Epidermal melanocyte (primary cell): Measurements from ENCODE around the gene GPR39.
"Not testable (repeated sequence)": the region's sequence is repeated elsewhere in the genome, so short reads cannot be mapped to it uniquely, and the experiment has no call there.

ENCODE experiments used
- DNase-seq: peaks from one replicate; pipeline ENCODE4 v3.0.0; 2011; ENCODE audit warnings: low spot score; ENCODE audit not compliant: insufficient read length

Gene GPR39

GRCh38 chr2:132416723-132417395 lies at the start of gene GPR39:
Gene GPR39 (plus strand): TSS chr2:132416805.
- DNase-seq, result no peak

DNA sequence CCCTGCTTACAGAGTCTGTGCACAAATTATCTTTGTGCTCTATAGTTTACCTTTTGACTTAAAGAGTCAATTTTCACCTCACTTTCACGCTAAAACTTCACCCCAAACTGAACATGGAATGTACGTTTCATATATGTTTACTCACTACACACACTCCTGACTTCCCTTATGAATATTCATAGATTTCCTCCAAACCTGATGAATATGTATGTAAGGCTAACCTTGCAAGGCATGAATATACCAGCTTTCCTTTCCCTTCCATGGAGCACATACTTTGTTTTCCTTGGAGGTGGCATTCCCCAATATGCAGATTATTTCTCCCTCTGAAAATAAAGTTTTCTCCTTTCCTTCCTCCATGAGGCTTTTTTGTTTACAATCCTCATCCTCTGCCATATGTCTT lies 48.4 kb upstream of the GPR39 start:
- no peak for DNase-seq

- DNase-seq, result no peak
Measured at GRCh38 chr2:132372276-132372675, 44.3 kb upstream of the GPR39 start.

DNA sequence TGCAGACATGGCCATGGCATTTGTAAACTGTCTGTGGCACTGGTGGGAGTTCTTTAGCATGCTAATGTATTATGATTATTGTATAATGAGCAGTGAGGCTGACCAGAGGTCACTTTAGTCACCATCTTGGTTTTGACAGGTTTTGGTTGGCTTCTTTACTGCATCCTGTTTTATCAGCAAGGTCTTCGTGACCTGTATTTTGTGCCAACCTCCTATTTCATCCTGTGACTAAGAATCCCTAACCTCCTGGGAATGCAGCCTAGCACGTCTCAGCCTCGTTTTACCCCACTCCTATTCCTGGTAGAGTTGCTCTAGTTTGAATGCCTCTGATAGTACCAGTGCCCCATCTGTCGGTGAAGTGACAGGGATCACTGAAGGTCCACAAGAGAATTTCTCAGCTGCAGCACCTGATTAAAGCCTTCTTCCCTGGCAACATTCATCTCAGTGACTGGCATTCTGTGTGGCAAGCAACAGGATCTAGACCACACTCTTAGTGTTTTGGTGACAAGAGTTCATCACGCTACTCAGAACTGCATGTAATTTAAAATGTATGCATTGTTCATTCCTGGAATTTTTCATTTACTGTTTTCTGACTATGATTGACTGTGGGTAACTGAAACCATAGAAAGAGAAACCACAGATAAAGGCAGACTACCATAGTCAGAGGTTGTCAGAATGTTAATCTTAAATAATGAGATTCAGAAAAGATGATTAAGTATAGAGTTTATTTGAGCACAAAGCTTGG lies 43.0 kb upstream of the GPR39 start:
- no peak for DNase-seq

GRCh38 chr2:132374151-132374550 lies 42.5 kb upstream of the GPR39 start:
- DNase-seq, result no peak

DNA sequence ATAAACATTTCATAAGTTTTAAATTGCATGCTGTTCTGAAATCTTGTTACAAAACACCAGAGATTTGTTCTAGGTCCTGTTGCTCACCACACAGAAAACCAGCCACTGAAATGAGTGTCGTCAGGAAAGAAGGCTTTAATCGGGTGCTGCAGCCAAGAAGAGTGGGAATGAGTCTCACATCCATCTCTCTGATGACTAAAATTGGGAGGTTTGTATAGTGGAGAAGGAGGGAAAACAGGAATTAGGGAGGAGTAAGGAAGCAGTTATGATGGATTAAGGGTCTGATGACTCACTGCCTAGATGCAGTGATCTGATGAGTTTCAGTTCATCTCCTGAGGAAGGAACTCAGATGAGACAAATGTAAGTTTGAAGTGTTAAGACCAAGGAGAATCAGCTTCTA lies 42.1 kb upstream of the GPR39 start:
- DNase-seq, result no peak

GRCh38 chr2:132374961-132375360 lies 41.6 kb upstream of the GPR39 start:
- no peak for DNase-seq

GRCh38 chr2:132381376-132381775 lies 35.2 kb upstream of the GPR39 start:
- no peak for DNase-seq

DNA sequence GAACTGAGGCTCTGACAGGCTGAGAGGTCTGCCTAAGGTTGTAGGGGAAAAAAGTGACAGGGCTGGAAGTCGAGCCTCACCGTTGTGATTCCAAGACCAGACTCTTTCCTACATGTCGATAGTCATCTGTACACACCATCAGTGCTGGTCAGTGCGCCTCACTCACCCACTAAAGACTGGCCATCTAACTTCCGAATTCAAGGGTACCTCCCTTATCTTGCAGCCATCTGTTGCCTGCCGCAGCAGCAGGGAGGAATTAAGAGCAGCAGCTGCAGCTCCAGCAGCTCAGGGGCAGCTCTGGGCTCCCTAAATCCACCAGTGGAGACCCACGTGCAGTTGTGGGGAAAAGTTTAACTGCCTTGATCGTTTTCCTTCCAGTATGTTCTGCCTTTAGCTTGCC lies 32.6 kb upstream of the GPR39 start:
- DNase-seq, result no peak

DNA sequence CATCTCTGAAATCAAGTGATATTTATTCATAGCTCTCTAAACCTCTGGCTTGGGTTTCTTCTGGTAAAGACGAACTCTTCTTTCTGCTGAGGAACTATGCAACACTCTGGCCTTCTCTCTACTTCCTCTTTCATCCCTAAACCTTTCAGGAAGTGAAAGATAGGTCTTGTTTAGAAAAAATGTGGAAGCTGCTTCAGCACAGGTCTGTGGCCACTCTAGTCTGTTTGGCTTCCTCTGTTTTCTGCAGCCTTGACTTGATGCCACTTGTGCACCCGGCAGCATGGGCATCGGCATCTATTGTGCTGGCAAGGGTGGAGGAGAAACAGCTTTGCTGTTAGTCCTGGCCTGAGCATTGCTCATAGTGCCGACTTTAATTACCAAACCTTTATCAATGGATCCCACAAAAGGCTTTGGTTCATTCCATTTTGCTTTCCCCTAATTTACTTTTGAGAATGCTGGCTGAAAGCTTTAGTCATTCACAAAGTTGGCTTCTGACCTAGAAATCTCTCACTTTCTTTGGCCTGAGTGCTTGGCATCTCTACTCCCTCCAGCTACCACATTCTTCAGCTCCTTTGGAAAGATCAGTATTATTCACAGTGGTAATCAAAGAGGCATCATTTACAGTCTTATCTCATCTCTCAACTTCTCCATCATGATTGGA lies 32.0 kb upstream of the GPR39 start:
- DNase-seq, result no peak

- DNase-seq, result no peak
Measured at GRCh38 chr2:132387126-132387525, 29.5 kb upstream of the GPR39 start.

DNA sequence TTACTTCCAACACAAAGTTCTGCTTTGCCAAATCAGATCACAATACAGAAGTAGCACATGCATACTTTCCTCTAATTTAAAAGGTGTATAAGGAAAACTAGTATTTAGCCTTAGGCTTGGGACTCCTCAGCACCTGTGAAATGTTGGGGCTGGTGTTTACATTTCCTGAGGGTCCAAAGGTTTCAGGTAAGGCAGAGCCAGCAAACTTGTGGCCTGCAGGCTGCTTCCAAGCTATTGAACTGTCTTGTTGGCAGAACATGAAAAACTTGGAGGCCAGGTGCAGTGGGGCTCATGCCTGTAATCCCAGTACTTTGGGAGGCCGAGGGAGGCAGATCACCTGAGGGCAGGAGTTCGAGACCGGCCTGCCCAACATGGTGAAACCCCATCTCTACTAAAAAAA lies 26.5 kb upstream of the GPR39 start:
- DNase-seq, result no peak

DNA sequence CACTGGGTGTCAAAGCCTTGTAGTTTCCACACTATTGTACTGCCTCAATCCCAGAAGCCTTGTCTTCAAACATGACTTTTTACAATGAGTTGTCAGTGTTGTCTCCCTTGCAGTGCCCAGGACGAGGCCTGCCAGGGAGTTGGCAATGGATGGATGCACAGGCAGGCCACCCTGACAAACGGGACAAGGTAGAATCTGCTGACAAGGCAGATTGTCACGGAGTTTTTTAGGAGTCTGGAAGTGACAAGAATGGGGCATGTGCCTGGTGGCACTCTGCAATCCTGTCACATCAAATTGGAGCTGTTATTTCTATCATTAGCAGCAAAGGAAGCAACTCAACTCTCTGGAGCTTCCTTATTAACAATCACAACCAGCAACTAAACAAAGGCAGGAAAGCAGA lies 25.2 kb upstream of the GPR39 start:
- DNase-seq, result no peak

- no peak for DNase-seq
Measured at GRCh38 chr2:132392221-132392620, 24.4 kb upstream of the GPR39 start.

- no peak for DNase-seq
Measured at GRCh38 chr2:132392879-132393278, 23.7 kb upstream of the GPR39 start.

DNA sequence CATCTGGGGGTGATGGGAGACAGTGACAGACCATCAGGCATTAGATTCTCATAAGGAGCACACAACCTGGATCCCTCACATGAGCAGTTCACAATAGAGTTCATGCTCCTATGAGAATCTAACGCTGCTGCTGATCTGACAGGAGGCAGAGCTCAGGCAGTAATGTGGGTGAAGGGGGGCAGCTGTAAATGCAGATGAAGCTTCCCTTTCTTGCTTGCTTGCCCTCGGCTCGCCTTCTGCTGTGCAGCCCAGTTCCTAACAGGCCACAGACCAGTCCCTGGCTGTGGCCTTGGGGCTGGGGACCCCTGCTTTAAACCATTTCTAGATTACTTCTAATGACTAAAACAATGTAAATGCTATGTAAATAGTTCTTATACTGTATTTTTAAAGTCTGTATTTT lies 19.6 kb upstream of the GPR39 start:
- DNase-seq, result not testable (repeated sequence)

- DNase-seq, result no peak
Measured at GRCh38 chr2:132400169-132400900, 16.3 kb upstream of the GPR39 start.

- DNase-seq, result no peak
Measured at GRCh38 chr2:132400901-132401240, 15.7 kb upstream of the GPR39 start.

- DNase-seq, result no peak
Measured at GRCh38 chr2:132401326-132401725, 15.3 kb upstream of the GPR39 start.

- no peak for DNase-seq
Measured at GRCh38 chr2:132403146-132403545, 13.5 kb upstream of the GPR39 start.

DNA sequence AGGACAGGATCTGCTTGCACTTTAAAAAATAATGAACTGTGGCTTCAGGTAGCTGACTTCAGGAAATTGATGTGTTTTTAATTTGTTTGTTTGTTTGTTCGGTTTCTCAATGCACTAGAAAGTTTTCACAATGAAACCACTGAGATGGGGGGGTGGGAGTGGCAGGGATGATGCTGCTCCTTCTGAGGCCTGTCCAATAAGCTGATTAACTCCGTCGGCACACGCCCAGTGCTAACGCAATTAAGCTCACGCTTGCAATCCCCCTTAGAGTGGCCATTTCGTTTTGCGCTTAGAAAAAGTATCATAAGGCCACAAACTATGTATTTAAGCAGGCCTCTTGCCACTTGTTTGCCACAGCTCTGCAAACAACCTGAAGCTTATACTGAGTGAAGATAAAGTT lies 12.5 kb upstream of the GPR39 start:
- no peak for DNase-seq

DNA sequence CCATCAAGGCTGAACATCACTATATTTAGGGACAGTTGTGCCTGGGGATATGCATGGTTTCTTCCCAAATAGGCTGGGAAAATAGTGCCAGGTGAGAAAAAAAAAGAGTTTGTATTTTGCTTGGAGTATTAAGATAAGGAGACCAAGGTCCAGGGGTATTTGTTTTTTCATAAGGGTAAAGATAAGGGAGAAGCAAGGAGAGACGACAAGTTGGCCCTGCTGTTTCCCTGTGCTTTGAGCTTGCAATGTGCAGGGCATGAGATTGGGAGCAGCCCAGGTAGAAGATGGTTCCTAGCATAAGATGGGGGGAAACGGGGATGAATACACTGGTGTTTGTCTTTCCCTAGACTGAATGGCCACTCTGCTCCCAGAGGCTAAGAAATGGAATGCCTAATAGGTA lies 8.8 kb upstream of the GPR39 start:
- no peak for DNase-seq
